H1 (cell line): Measurements from ENCODE around the gene AQP2.

ENCODE experiments used
- ATF3 ChIP-seq: IDR thresholded peaks from 2 replicates; pipeline ENCODE4 v1.6.1; 2011; ENCODE audit warnings: low read depth, mild to moderate bottlenecking, low read length; ENCODE audit not compliant: insufficient read depth
- CTCF ChIP-seq, 3 experiments: IDR thresholded peaks; 1 replicate in 2 of 3; 2 replicates in 1 of 3; pipeline versions ENCODE4 v1.5.1 to v1.6.1; 2011; ENCODE audit warnings: low read length in 3 of 3, mild to moderate bottlenecking in 3 of 3, inconsistent platforms in 2 of 3, low read depth in 1 of 3, moderate library complexity in 1 of 3; ENCODE audit not compliant: insufficient read depth in 1 of 3; ENCODE audit errors: control extremely low read depth in 1 of 3
- POLR2A ChIP-seq, 2 experiments: IDR thresholded peaks; 1 replicate in 1 of 2; 2 replicates in 1 of 2; pipeline ENCODE4 v1.6.1; 2011; ENCODE audit warnings: low read depth in 2 of 2, low read length in 2 of 2, mild to moderate bottlenecking in 2 of 2; ENCODE audit errors: control extremely low read depth in 1 of 2

GRCh38 chr12:49972129-49972528 lies 21.6 kb downstream of the AQP2 start:
- TF ChIP-seq ATF3 (no peak), POLR2A (IDR thresholded peaks at IDR 0.05; ENCODE audit: control extremely low read depth in 1 of 2, low read depth in 2 of 2, low read length in 2 of 2) (no peak), CTCF (IDR thresholded peaks at IDR 0.05; ENCODE audit: control extremely low read depth in 1 of 3, insufficient read depth in 1 of 3, low read depth in 1 of 3, low read length in 3 of 3) (no peak)
